Panc1 (cell line): Measurements from ENCODE around the gene MAGI2. TPM values are rescaled to one million over a fixed set of nuclear protein-coding genes. Genes with fewer than 3 reads are reported as not detected.

ENCODE experiments used
- ATAC-seq: fragments of 200-7000 bp; cut with Tn5 transposase; 2 replicates; pipeline ENCODE4 v1.9.1; 2020; ENCODE audit warnings: mild to moderate bottlenecking, moderate library complexity
- BruUV-seq: library from RNA; stranded (reverse); fragments of 400-500 nt; replicated peaks from 2 replicates; lab custom pipeline; 2021; lab: Mats Ljungman, UMichigan
- CTCF ChIA-PET: fragments of 300-600 bp; sonication (Branson Sonifier 250); formaldehyde crosslinking; loops from one replicate; lab custom pipeline; 2022; ENCODE audit warnings: antibody characterized with exemption; lab: Charles Lee
- POLR2A ChIA-PET: fragments of 300-600 bp; sonication (Branson Sonifier 250); formaldehyde crosslinking; loops from one replicate; lab custom pipeline; 2022; ENCODE audit warnings: antibody characterized with exemption; lab: Charles Lee
- DNase-seq: peaks from one replicate; pipeline ENCODE4 v3.0.0-alpha.2; 2010; ENCODE audit warnings: low read depth, low spot score
- H3K27ac ChIP-seq: 2 replicates; pipeline ENCODE4 v1.5.1; 2011; ENCODE audit warnings: mild to moderate bottlenecking, low read length, inconsistent platforms
- H3K27me3 ChIP-seq: fragments of 200-500 bp; sonication (Bioruptor generic); 2 replicates; pipeline ENCODE4 v1.6.0; 2014; ENCODE audit warnings: low read length, inconsistent platforms; ENCODE audit not compliant: control insufficient read depth, insufficient read depth
- H3K36me3 ChIP-seq: fragments of 200-500 bp; sonication (Bioruptor generic); 2 replicates; pipeline ENCODE4 v1.5.1; 2014; ENCODE audit warnings: inconsistent platforms, mild to moderate bottlenecking, low read length, moderate library complexity; ENCODE audit not compliant: control insufficient read depth, insufficient read depth
- H3K4me1 ChIP-seq: 2 replicates; pipeline ENCODE4 v1.5.1; 2011; ENCODE audit warnings: inconsistent platforms, mild to moderate bottlenecking, low read length, moderate library complexity; ENCODE audit not compliant: control insufficient read depth, insufficient read depth
- H3K4me3 ChIP-seq, 2 experiments: 2 replicates each; pipeline ENCODE4 v1.5.1; 2011 to 2012; ENCODE audit warnings: low read depth in 2 of 2, low read length in 2 of 2, mild to moderate bottlenecking in 2 of 2, inconsistent platforms in 1 of 2, moderate library complexity in 1 of 2
- H3K9me3 ChIP-seq: fragments of 200-500 bp; sonication (Bioruptor generic); 2 replicates; pipeline ENCODE4 v1.5.1; 2014; ENCODE audit warnings: low read depth, mild to moderate bottlenecking, inconsistent platforms, low read length, moderate library complexity; ENCODE audit not compliant: control insufficient read depth, insufficient read depth
- CTCF ChIP-seq: fragments of 450-650 bp; IDR thresholded peaks from 2 replicates; pipeline ENCODE4 v1.5.1; 2017; ENCODE audit warnings: mild to moderate bottlenecking
- POLR2AphosphoS5 ChIP-seq: IDR thresholded peaks from 2 replicates; pipeline ENCODE4 v1.6.1; 2012; ENCODE audit warnings: mild to moderate bottlenecking, low read depth, low read length, moderate library complexity
- SIN3A ChIP-seq: IDR thresholded peaks from 2 replicates; pipeline ENCODE4 v1.6.1; 2012; ENCODE audit warnings: low read depth, mild to moderate bottlenecking, low read length, moderate library complexity, borderline replicate concordance; ENCODE audit not compliant: insufficient read depth
- TCF7L2 ChIP-seq: IDR thresholded peaks from 2 replicates; pipeline ENCODE4 v1.6.1; 2011; ENCODE audit warnings: mild to moderate bottlenecking, low read depth, low read length, inconsistent platforms
- in situ Hi-C: cut with HindIII; loops from 2 replicates; pipeline ENCODE4 v1.10.0; 2016; ENCODE audit warnings: low sequenced_read_pairs, low pct_unique_long_range_greater_than_20kb
- intact Hi-C: fragments of 100-400 bp; cut with micrococcal nuclease; formaldehyde crosslinking; loops from one replicate; pipeline ENCODE4 v1.10.0; 2022; ENCODE audit not compliant: unreplicated experiment
- total RNA-seq: library from RNA; stranded (reverse); gene quantifications from one replicate; pipeline ENCODE4 v1.2.1, GENCODE V29; 2021; ENCODE audit not compliant: unreplicated experiment
- TF ChIP-seq, protein P1 (sequence below), 2 experiments: IDR thresholded peaks; 2 replicates each; pipeline ENCODE4 v1.6.1; 2011 to 2012; ENCODE audit warnings: low read depth in 2 of 2, control low read depth in 1 of 2, low read length in 1 of 2, mild to moderate bottlenecking in 1 of 2, moderate library complexity in 1 of 2; ENCODE audit not compliant: insufficient read depth in 1 of 2

MAGI2 gene
- total RNA-seq, 1 experiment from 2014 or later: 5.4 TPM

DNA sequence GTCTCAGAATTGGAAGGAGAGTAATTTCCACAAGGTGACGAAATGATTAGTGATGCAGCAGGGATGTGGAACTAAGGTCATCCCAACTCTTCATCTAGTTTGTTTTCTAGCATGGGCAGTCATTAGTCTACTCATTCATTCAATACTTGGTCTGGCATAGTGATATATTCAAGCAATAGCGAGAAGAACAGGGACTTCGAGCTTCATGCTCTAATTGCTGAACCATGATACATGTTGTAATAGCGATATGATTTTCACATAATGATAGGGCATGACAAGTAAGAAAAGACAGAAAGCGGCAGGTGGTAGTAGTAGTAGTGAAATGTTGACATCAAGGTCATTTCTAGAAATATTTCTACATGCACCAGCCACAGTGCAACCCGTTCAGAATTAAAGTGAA is 1002.8 kb downstream of the MAGI2 start:
- BruUV-seq: no TSS peak
- DNase-seq: no peak
- no peaks in the 10 kb centered on the region for H3K36me3 ChIP-seq
- no peaks in the 10 kb centered on the region for H3K4me1 ChIP-seq
- H3K4me3 ChIP-seq: no peak overlapping the region
- ChIA-PET POLR2A (no interaction called here), CTCF (no interaction called here)
- peaks cover 23% of the 10 kb centered on the region for H3K27me3 ChIP-seq
- intact Hi-C loops (no loop called here), in situ Hi-C loops (no loop called here)
- H3K9me3 ChIP-seq: no peaks in the 10 kb centered on the region
- ATAC-seq: no peak
- TF ChIP-seq SIN3A: no peak
- TF ChIP-seq POLR2AphosphoS5: no peak
- H3K27ac ChIP-seq: no peak overlapping the region

DNA sequence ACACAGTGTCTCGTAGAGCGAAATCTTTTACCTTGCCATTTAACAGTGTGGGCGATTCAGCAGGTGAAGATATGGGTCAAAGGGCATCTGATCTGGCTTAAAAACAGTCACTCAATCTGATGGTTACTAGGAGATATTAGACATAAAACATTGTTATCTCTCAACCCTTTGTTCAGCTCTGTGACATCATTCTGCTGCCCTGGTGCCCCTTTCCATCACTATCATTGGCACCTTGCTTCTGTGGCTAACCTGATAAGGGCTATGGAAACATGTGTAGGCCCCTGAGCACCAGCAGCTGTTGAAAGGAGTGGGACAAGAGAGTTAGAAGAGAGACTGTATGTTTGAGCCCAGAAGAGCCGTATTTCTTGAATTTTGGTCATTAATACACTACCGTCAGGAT is 1004.6 kb downstream of the MAGI2 start:
- intact Hi-C loops: no loop called here
- no peak for ATAC-seq
- DNase-seq: no peak
- no peaks in the 10 kb centered on the region for H3K4me1 ChIP-seq
- H3K27ac ChIP-seq: no peak overlapping the region
- CTCF ChIA-PET: no interaction called here
- H3K4me3 ChIP-seq: no peak overlapping the region
- peaks cover 15% of the 10 kb centered on the region for H3K27me3 ChIP-seq
- H3K36me3 ChIP-seq: no peaks in the 10 kb centered on the region
- POLR2A ChIA-PET: no interaction called here
- in situ Hi-C loops: no loop called here
- no TSS peak for BruUV-seq
- H3K9me3 ChIP-seq: no peaks in the 10 kb centered on the region
- TF ChIP-seq CTCF: no peak
- TF ChIP-seq POLR2AphosphoS5: no peak
- no peak for TF ChIP-seq SIN3A
- TF ChIP-seq, protein P1, sequence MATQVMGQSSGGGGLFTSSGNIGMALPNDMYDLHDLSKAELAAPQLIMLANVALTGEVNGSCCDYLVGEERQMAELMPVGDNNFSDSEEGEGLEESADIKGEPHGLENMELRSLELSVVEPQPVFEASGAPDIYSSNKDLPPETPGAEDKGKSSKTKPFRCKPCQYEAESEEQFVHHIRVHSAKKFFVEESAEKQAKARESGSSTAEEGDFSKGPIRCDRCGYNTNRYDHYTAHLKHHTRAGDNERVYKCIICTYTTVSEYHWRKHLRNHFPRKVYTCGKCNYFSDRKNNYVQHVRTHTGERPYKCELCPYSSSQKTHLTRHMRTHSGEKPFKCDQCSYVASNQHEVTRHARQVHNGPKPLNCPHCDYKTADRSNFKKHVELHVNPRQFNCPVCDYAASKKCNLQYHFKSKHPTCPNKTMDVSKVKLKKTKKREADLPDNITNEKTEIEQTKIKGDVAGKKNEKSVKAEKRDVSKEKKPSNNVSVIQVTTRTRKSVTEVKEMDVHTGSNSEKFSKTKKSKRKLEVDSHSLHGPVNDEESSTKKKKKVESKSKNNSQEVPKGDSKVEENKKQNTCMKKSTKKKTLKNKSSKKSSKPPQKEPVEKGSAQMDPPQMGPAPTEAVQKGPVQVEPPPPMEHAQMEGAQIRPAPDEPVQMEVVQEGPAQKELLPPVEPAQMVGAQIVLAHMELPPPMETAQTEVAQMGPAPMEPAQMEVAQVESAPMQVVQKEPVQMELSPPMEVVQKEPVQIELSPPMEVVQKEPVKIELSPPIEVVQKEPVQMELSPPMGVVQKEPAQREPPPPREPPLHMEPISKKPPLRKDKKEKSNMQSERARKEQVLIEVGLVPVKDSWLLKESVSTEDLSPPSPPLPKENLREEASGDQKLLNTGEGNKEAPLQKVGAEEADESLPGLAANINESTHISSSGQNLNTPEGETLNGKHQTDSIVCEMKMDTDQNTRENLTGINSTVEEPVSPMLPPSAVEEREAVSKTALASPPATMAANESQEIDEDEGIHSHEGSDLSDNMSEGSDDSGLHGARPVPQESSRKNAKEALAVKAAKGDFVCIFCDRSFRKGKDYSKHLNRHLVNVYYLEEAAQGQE (IDR thresholded peaks at IDR 0.05; ENCODE audit: insufficient read depth in 1 of 2, low read depth in 2 of 2, low read length in 1 of 2): no peak
- no peak for TF ChIP-seq TCF7L2

DNA sequence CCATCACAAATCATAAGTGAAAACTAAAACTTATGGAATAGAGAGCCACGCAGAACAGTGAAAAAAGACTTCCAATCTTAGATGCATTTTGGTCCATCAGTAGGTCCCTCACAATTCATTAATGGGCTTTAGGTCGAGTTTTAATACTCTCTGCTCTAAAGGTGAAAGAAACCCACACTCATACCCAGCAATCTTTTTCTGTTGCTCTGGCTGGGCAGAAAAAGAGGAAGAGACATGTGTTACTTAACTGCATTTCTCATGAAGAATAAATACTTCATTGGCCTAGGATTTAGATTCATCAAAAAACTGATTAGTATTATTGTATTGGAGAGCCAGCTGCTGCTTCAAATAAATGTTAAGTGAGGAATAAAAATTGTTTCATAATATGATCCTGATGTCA is 1009.2 kb downstream of the MAGI2 start:
- DNase-seq (no peak), ATAC-seq (no peak)
- Histone ChIP-seq H3K4me3 (no peak overlapping the region), H3K4me1 (no peaks in the 10 kb centered on the region), H3K36me3 (no peaks in the 10 kb centered on the region), H3K27me3 (peaks cover 6% of the 10 kb centered on the region; the same call in 1 of the 2 replicates), H3K27ac (no peak overlapping the region), H3K9me3 (no peaks in the 10 kb centered on the region)
- in situ Hi-C loops (no loop called here), intact Hi-C loops (no loop called here)
- ChIA-PET POLR2A (no interaction called here), CTCF (no interaction called here)
- BruUV-seq: no TSS peak
- TF ChIP-seq POLR2AphosphoS5 (no peak), SIN3A (no peak), CTCF (no peak), TCF7L2 (no peak)
- TF ChIP-seq, protein P1 (IDR thresholded peaks at IDR 0.05; ENCODE audit: insufficient read depth in 1 of 2, low read depth in 2 of 2, low read length in 1 of 2): no peak
